ENCODE measurements around the gene TDRD9.

The TDRD9 gene

DNA sequence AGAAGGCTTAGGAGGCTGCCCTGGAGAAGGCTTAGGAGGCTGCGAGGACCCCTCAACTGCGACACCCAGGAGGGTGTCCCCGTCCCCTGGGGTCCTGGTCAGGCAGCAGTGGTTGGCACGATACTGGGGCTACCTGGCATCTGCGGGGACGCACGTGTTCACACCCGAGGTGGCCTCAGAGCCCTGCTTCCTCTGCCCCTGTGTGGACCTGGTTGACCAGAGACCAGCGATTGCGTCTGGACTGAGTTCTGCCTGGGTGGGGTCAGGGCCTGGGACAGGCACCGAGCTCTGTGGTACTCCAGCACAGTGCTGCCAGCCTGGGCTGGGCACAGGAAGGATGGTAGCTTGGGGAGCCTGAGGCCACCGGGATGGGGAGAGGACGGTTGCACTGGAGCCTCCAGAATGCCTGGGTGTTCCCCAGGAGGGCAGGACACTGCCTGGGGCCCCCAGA, 158.0 kb downstream of the TDRD9 start:
- H2BK12ac ChIP-seq (ENCODE audit: low read length): no peak overlapping the region
- no peak overlapping the region for H3K4ac ChIP-seq (ENCODE audit: low read depth, low read length)
- H3K4me3 ChIP-seq (ENCODE audit: low read depth, low read length): no peak overlapping the region
- no peak overlapping the region for H2BK120ac ChIP-seq (ENCODE audit: insufficient read depth, low read length, poor library complexity)
- H3K18ac ChIP-seq (ENCODE audit: low read length): no peak overlapping the region
- H3K9me3 ChIP-seq (ENCODE audit: insufficient read depth, low read depth, low read length): no peaks in the 10 kb centered on the region
- H3K27ac ChIP-seq (ENCODE audit: low read depth, low read length): no peak overlapping the region
- H4K8ac ChIP-seq (ENCODE audit: low read depth, low read length): no peak overlapping the region
- no peak overlapping the region for H4K91ac ChIP-seq (ENCODE audit: low read depth, low read length)
- no peak overlapping the region for H3K9ac ChIP-seq (ENCODE audit: low read length)
- no peaks in the 10 kb centered on the region for H3K79me1 ChIP-seq (ENCODE audit: low read length)
- H3K14ac ChIP-seq (ENCODE audit: low read length): no peak overlapping the region
- H3K4me1 ChIP-seq (ENCODE audit: control insufficient read depth in 1 of 2, insufficient read depth in 2 of 2, low read length in 2 of 2): no peaks in the 10 kb centered on the region
- H3K4me2 ChIP-seq (ENCODE audit: low read length): no peak overlapping the region
- no peak overlapping the region for H2AK5ac ChIP-seq (ENCODE audit: low read length)
- no CpG with 5 or more reads among the region's 13 CpGs for WGBS (ENCODE audit: extremely low coverage, insufficient coverage, insufficient read length)
- no peak for DNase-seq
- no peak overlapping the region for H2AFZ ChIP-seq (ENCODE audit: insufficient read depth, low read length, poor library complexity)
- no peak overlapping the region for H3K23ac ChIP-seq (ENCODE audit: low read length)
- no peak overlapping the region for H2BK5ac ChIP-seq (ENCODE audit: low read depth, low read length, poor library complexity)
- no peaks in the 10 kb centered on the region for H3K79me2 ChIP-seq (ENCODE audit: control insufficient read depth, insufficient read depth, low read length, poor library complexity)
- H3K27me3 ChIP-seq (ENCODE audit: insufficient read depth, low read length): no peaks in the 10 kb centered on the region
- no peaks in the 10 kb centered on the region for H3K36me3 ChIP-seq (ENCODE audit: control insufficient read depth in 1 of 2, insufficient read depth in 2 of 2, low read length in 2 of 2)
- H4K12ac ChIP-seq (ENCODE audit: low read depth, low read length): no peak overlapping the region

DNA sequence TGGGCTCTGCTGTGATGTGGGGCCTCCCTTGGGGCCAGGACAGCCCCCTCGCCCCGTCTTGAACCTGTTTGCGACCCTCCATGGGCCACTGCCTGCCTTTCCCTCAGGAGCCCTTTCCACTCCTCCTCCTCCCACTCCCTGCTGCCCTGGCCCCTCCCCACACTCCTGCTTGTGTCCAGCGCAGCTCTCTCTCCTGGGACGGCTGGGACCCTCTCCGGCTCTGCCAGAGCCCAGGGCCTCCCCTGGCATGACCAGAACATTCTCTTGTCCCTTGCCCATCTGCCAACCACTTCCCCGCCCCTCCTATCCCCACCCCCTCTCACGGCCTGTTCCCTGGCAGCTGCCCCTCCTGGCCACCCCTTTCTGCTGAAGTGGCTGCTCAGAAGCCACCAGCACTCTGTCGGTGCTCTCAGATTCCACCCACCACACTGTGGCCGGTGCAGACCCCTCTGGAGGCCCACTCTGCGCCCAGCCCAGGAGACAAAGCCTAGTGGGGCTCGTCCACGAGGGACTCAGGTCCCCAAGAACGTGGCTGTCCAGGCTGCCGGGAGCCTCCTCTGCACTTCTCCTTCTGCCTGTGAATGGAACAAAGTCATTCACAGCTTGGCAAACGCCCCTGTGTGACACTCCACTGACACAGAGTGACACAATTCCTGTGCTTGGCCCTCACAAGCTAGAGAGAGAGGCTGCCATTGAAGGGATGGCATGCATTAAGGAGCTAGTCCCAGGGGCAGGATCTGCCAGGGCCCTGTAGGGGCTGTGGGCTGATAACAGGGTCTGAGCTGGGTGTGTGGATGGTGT, 158.6 kb downstream of the TDRD9 start:
- Histone ChIP-seq H3K9me3 (ENCODE audit: insufficient read depth, low read depth, low read length) (no peaks in the 10 kb centered on the region), H3K4me3 (ENCODE audit: low read depth, low read length) (no peak overlapping the region), H4K12ac (ENCODE audit: low read depth, low read length) (no peak overlapping the region), H3K79me2 (ENCODE audit: control insufficient read depth, insufficient read depth, low read length, poor library complexity) (no peaks in the 10 kb centered on the region), H2AFZ (ENCODE audit: insufficient read depth, low read length, poor library complexity) (no peak overlapping the region), H3K9ac (ENCODE audit: low read length) (no peak overlapping the region), H3K27me3 (ENCODE audit: insufficient read depth, low read length) (no peaks in the 10 kb centered on the region), H3K14ac (ENCODE audit: low read length) (no peak overlapping the region), H3K79me1 (ENCODE audit: low read length) (no peaks in the 10 kb centered on the region), H2BK12ac (ENCODE audit: low read length) (no peak overlapping the region), H2BK5ac (ENCODE audit: low read depth, low read length, poor library complexity) (no peak overlapping the region), H2AK5ac (ENCODE audit: low read length) (no peak overlapping the region), H3K4me2 (ENCODE audit: low read length) (no peak overlapping the region), H4K8ac (ENCODE audit: low read depth, low read length) (no peak overlapping the region), H3K23ac (ENCODE audit: low read length) (no peak overlapping the region), H2BK120ac (ENCODE audit: insufficient read depth, low read length, poor library complexity) (no peak overlapping the region), H4K91ac (ENCODE audit: low read depth, low read length) (no peak overlapping the region), H3K4me1 (ENCODE audit: control insufficient read depth in 1 of 2, insufficient read depth in 2 of 2, low read length in 2 of 2) (no peaks in the 10 kb centered on the region), H3K4ac (ENCODE audit: low read depth, low read length) (no peak overlapping the region), H3K27ac (ENCODE audit: low read depth, low read length) (no peak overlapping the region), H3K36me3 (ENCODE audit: control insufficient read depth in 1 of 2, insufficient read depth in 2 of 2, low read length in 2 of 2) (no peaks in the 10 kb centered on the region), H3K18ac (ENCODE audit: low read length) (no peak overlapping the region)
- WGBS (ENCODE audit: extremely low coverage, insufficient coverage, insufficient read length): no CpG with 5 or more reads among the region's 16 CpGs
- DNase-seq: no peak

DNA sequence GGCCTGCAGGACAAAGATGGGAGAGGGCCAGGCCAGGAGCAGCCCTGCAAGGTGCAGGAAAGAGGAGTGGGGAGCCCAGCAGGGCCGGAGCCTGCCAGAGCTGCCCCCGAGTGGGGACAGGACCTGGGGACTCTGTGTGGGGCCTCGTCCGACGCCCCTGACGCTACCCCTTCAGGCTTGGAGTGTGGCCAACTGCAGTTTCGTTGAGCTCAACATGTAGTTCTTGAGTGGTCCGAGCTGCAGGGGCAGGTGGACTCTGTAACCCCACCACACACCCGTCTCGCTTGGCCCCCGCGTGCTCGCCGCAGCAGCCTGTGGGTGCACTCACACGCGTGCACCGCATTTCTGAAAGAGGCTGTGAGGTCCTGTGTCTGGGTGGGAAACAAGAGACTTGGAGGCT, 159.2 kb downstream of the TDRD9 start:
- Histone ChIP-seq H3K23ac (ENCODE audit: low read length) (no peak overlapping the region), H2BK5ac (ENCODE audit: low read depth, low read length, poor library complexity) (no peak overlapping the region), H3K9ac (ENCODE audit: low read length) (no peak overlapping the region), H3K79me1 (ENCODE audit: low read length) (no peaks in the 10 kb centered on the region), H2BK12ac (ENCODE audit: low read length) (no peak overlapping the region), H2BK120ac (ENCODE audit: insufficient read depth, low read length, poor library complexity) (no peak overlapping the region), H3K4me1 (ENCODE audit: control insufficient read depth in 1 of 2, insufficient read depth in 2 of 2, low read length in 2 of 2) (no peaks in the 10 kb centered on the region), H4K12ac (ENCODE audit: low read depth, low read length) (no peak overlapping the region), H2AK5ac (ENCODE audit: low read length) (no peak overlapping the region), H3K4ac (ENCODE audit: low read depth, low read length) (no peak overlapping the region), H4K8ac (ENCODE audit: low read depth, low read length) (no peak overlapping the region), H3K4me2 (ENCODE audit: low read length) (no peak overlapping the region), H3K18ac (ENCODE audit: low read length) (no peak overlapping the region), H3K79me2 (ENCODE audit: control insufficient read depth, insufficient read depth, low read length, poor library complexity) (no peaks in the 10 kb centered on the region), H3K4me3 (ENCODE audit: low read depth, low read length) (no peak overlapping the region), H3K36me3 (ENCODE audit: control insufficient read depth in 1 of 2, insufficient read depth in 2 of 2, low read length in 2 of 2) (no peaks in the 10 kb centered on the region), H4K91ac (ENCODE audit: low read depth, low read length) (no peak overlapping the region), H2AFZ (ENCODE audit: insufficient read depth, low read length, poor library complexity) (no peak overlapping the region), H3K14ac (ENCODE audit: low read length) (no peak overlapping the region), H3K27me3 (ENCODE audit: insufficient read depth, low read length) (no peaks in the 10 kb centered on the region), H3K27ac (ENCODE audit: low read depth, low read length) (no peak overlapping the region), H3K9me3 (ENCODE audit: insufficient read depth, low read depth, low read length) (no peaks in the 10 kb centered on the region)
- no peak for DNase-seq
- WGBS (ENCODE audit: extremely low coverage, insufficient coverage, insufficient read length): no CpG with 5 or more reads among the region's 17 CpGs

DNA sequence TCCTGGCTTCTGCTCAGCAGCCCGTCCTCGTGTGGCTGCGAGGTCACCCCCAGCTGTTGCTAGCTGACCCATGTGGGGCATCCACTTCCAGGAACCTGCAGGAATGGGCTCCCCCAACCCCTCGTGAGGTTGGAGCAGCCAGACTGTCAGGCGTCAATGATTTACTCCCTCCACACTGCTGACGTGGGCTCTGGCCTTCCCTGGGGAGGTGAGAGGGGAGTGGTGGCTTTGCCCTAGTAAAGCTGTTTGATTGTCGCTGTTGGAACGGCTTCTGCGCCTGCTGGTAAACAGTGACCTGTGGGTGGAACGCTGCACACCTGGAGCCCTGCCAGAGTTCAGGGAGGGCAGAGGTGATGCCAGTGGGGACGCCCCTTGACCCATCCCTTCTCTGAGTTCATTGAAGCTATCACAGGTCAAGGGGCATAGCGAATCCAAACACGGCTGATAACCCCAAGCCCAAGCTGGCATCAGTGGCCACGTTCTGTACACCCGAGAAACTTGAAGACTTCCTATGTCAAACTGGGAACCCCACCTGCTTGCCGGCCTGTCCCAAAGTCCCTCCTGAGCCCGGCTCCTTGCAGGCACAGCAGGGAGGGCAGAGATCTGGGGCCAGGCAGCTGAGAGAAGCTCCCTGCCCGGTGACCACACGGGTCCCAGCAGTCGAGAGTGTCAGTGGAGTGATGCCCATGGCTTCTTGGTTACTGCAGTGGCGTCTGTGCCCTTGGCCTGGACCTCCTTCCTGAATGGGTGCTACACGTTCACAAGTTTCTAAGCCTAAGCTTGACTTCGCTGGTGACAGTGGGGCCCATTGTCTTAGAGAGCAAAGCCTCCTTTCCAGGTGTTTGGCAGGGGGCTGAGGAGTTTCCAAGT, 160.0 kb downstream of the TDRD9 start:
- DNase-seq: no peak
- Histone ChIP-seq H4K8ac (ENCODE audit: low read depth, low read length) (no peak overlapping the region), H2AFZ (ENCODE audit: insufficient read depth, low read length, poor library complexity) (no peak overlapping the region), H3K14ac (ENCODE audit: low read length) (no peak overlapping the region), H3K4me1 (ENCODE audit: control insufficient read depth in 1 of 2, insufficient read depth in 2 of 2, low read length in 2 of 2) (no peaks in the 10 kb centered on the region), H3K4ac (ENCODE audit: low read depth, low read length) (no peak overlapping the region), H3K18ac (ENCODE audit: low read length) (no peak overlapping the region), H3K79me2 (ENCODE audit: control insufficient read depth, insufficient read depth, low read length, poor library complexity) (no peaks in the 10 kb centered on the region), H2BK5ac (ENCODE audit: low read depth, low read length, poor library complexity) (no peak overlapping the region), H2BK120ac (ENCODE audit: insufficient read depth, low read length, poor library complexity) (no peak overlapping the region), H3K9me3 (ENCODE audit: insufficient read depth, low read depth, low read length) (no peaks in the 10 kb centered on the region), H3K4me3 (ENCODE audit: low read depth, low read length) (no peak overlapping the region), H3K27ac (ENCODE audit: low read depth, low read length) (no peak overlapping the region), H2AK5ac (ENCODE audit: low read length) (no peak overlapping the region), H4K91ac (ENCODE audit: low read depth, low read length) (no peak overlapping the region), H3K9ac (ENCODE audit: low read length) (no peak overlapping the region), H4K12ac (ENCODE audit: low read depth, low read length) (no peak overlapping the region), H3K4me2 (ENCODE audit: low read length) (no peak overlapping the region), H2BK12ac (ENCODE audit: low read length) (no peak overlapping the region), H3K23ac (ENCODE audit: low read length) (no peak overlapping the region), H3K36me3 (ENCODE audit: control insufficient read depth in 1 of 2, insufficient read depth in 2 of 2, low read length in 2 of 2) (no peaks in the 10 kb centered on the region), H3K27me3 (ENCODE audit: insufficient read depth, low read length) (no peaks in the 10 kb centered on the region), H3K79me1 (ENCODE audit: low read length) (no peaks in the 10 kb centered on the region)
- WGBS (ENCODE audit: extremely low coverage, insufficient coverage, insufficient read length): no CpG with 5 or more reads among the region's 23 CpGs

All from trophoblast cell (in vitro differentiated cells and primary cell).